IMR-90 (cell line): Measurements from ENCODE around the gene ASAP2. TPM values are rescaled to one million over a fixed set of nuclear protein-coding genes. Genes with fewer than 3 reads are reported as not detected.

Experiments
- ATAC-seq: fragments of 200-7000 bp; cut with Tn5 transposase; 2 replicates; pipeline ENCODE4 v1.9.1; 2020; ENCODE audit warnings: low read depth, mild to moderate bottlenecking, moderate library complexity
- BruUV-seq: library from RNA; stranded (reverse); fragments of 400-500 nt; replicated peaks from 2 replicates; lab custom pipeline; 2021; lab: Mats Ljungman, UMichigan
- CTCF ChIA-PET: fragments of 300-600 bp; formaldehyde crosslinking; extraction: SDS; loops from one replicate; lab custom pipeline; 2021; ENCODE audit warnings: antibody characterized with exemption; lab: Yijun Ruan, JAX
- POLR2A ChIA-PET: fragments of 300-600 bp; sonication (Branson Sonifier 250); formaldehyde crosslinking; loops from one replicate; lab custom pipeline; 2022; ENCODE audit warnings: antibody characterized with exemption; ENCODE audit not compliant: unreplicated experiment; lab: Charles Lee
- DNase-seq: peaks from one replicate; pipeline ENCODE4 v3.0.0; 2013
- H2AFZ ChIP-seq: replicated peaks from 2 replicates; pipeline ENCODE3; 2013; ENCODE audit warnings: low read length, mild to moderate bottlenecking; ENCODE audit not compliant: poor library complexity
- H2AK5ac ChIP-seq: 2 replicates; pipeline ENCODE4 v1.6.1; 2013; ENCODE audit warnings: low read depth, low read length, inconsistent platforms
- H2AK9ac ChIP-seq: replicated peaks from 2 replicates; pipeline ENCODE3; 2013; ENCODE audit warnings: mild to moderate bottlenecking, low read depth, low read length, moderate library complexity; ENCODE audit not compliant: poor library complexity
- H2BK120ac ChIP-seq: 2 replicates; pipeline ENCODE4 v1.6.1; 2013; ENCODE audit warnings: low read depth, low read length, inconsistent platforms
- H2BK15ac ChIP-seq: 3 replicates; pipeline ENCODE4 v1.6.1; 2013; ENCODE audit warnings: low read depth, low read length, inconsistent platforms
- H2BK20ac ChIP-seq: 2 replicates; pipeline ENCODE4 v1.6.1; 2013; ENCODE audit warnings: low read depth, mild to moderate bottlenecking, inconsistent platforms, low read length, moderate library complexity
- H2BK5ac ChIP-seq: 2 replicates; pipeline ENCODE4 v1.6.1; 2013; ENCODE audit warnings: mild to moderate bottlenecking, low read depth, low read length, inconsistent platforms; ENCODE audit not compliant: poor library complexity, severe bottlenecking
- H3K14ac ChIP-seq: replicated peaks from 2 replicates; pipeline ENCODE4 v1.6.1; 2013; ENCODE audit warnings: low read depth, low read length, inconsistent platforms
- H3K18ac ChIP-seq: 2 replicates; pipeline ENCODE4 v1.6.1; 2013; ENCODE audit warnings: low read depth, low read length, control low read depth
- H3K23ac ChIP-seq: 2 replicates; pipeline ENCODE4 v1.6.1; 2013; ENCODE audit warnings: low read depth, low read length, inconsistent platforms
- H3K27ac ChIP-seq: 2 replicates; pipeline ENCODE4 v1.5.1; 2013; ENCODE audit warnings: mild to moderate bottlenecking, control low read depth, low read length; ENCODE audit not compliant: insufficient read depth
- H3K27me3 ChIP-seq: 2 replicates; pipeline ENCODE4 v1.6.1; 2013; ENCODE audit warnings: low read length; ENCODE audit not compliant: control insufficient read depth, insufficient read depth
- H3K36me3 ChIP-seq: 2 replicates; pipeline ENCODE4 v1.6.1; 2013; ENCODE audit warnings: low read length, mixed read lengths; ENCODE audit not compliant: control insufficient read depth, insufficient read depth
- H3K4ac ChIP-seq: 2 replicates; pipeline ENCODE4 v1.6.1; 2013; ENCODE audit warnings: low read depth, low read length, inconsistent platforms
- H3K4me1 ChIP-seq: 2 replicates; pipeline ENCODE4 v1.6.1; 2013; ENCODE audit warnings: low read length, mixed read lengths; ENCODE audit not compliant: control insufficient read depth, insufficient read depth
- H3K4me2 ChIP-seq: 2 replicates; pipeline ENCODE4 v1.6.1; 2013; ENCODE audit warnings: low read depth, mild to moderate bottlenecking, control low read depth, low read length, moderate library complexity
- H3K4me3 ChIP-seq: 2 replicates; pipeline ENCODE4 v1.5.1; 2013; ENCODE audit warnings: low read depth, mild to moderate bottlenecking, control low read depth, low read length, moderate library complexity; ENCODE audit not compliant: insufficient read depth
- H3K56ac ChIP-seq: 2 replicates; pipeline ENCODE4 v1.6.1; 2013; ENCODE audit warnings: low read length, inconsistent platforms; ENCODE audit not compliant: insufficient read depth; ENCODE audit errors: extremely low read depth
- H3K79me1 ChIP-seq, 2 experiments: 2 replicates each; pipeline ENCODE4 v1.6.1; 2013; ENCODE audit warnings: low read length in 2 of 2, inconsistent platforms in 1 of 2, low read depth in 1 of 2
- H3K9ac ChIP-seq: 2 replicates; pipeline ENCODE4 v1.6.1; 2013; ENCODE audit warnings: low read depth, low read length, control low read depth
- H3K9me1 ChIP-seq: 2 replicates; pipeline ENCODE4 v1.6.1; 2013; ENCODE audit warnings: low read length, inconsistent platforms; ENCODE audit not compliant: insufficient read depth
- H3K9me3 ChIP-seq: 2 replicates; pipeline ENCODE4 v1.6.1; 2013; ENCODE audit warnings: low read length; ENCODE audit not compliant: control insufficient read depth, insufficient read depth
- H4K20me1 ChIP-seq: 2 replicates; pipeline ENCODE4 v1.6.1; 2013; ENCODE audit warnings: low read length, inconsistent platforms; ENCODE audit not compliant: insufficient read depth
- H4K5ac ChIP-seq: 2 replicates; pipeline ENCODE4 v1.6.1; 2013; ENCODE audit warnings: mild to moderate bottlenecking, low read depth, low read length, control low read depth
- H4K8ac ChIP-seq, 2 experiments: 2 replicates each; pipeline ENCODE4 v1.6.1; 2013; ENCODE audit warnings: low read depth in 2 of 2, low read length in 2 of 2, control low read depth in 1 of 2, inconsistent platforms in 1 of 2
- H4K91ac ChIP-seq: 2 replicates; pipeline ENCODE4 v1.6.1; 2013; ENCODE audit warnings: low read depth, low read length, inconsistent platforms; ENCODE audit not compliant: insufficient read depth
- BHLHE40 ChIP-seq: fragments of 150-350 bp; IDR thresholded peaks from 2 replicates; pipeline ENCODE4 v1.6.1; 2016; ENCODE audit warnings: mild to moderate bottlenecking, low read depth, low read length
- CEBPB ChIP-seq: IDR thresholded peaks from 2 replicates; pipeline ENCODE4 v1.6.1; 2012; ENCODE audit warnings: low read depth, low read length, improper control_type of control experiment
- CHD1 ChIP-seq: IDR thresholded peaks from 2 replicates; pipeline ENCODE4 v1.6.1; 2012; ENCODE audit warnings: low read depth, low read length, improper control_type of control experiment
- CTCF ChIP-seq: conservative IDR thresholded peaks from 2 replicates; pipeline ENCODE4 v1.5.1; 2012; ENCODE audit warnings: mild to moderate bottlenecking, low read depth, low read length, improper control_type of control experiment
- ELK1 ChIP-seq: fragments of 150-350 bp; IDR thresholded peaks from 2 replicates; pipeline ENCODE4 v1.6.1; 2016; ENCODE audit warnings: low read depth, mild to moderate bottlenecking, low read length, moderate library complexity, borderline replicate concordance
- FOS ChIP-seq: fragments of 150-350 bp; IDR thresholded peaks from 2 replicates; pipeline ENCODE4 v1.6.1; 2016; ENCODE audit warnings: low read depth, low read length
- MAFK ChIP-seq: IDR thresholded peaks from 2 replicates; pipeline ENCODE4 v1.6.1; 2012; ENCODE audit warnings: low read depth, low read length, improper control_type of control experiment
- MAZ ChIP-seq: IDR thresholded peaks from 2 replicates; pipeline ENCODE4 v1.6.1; 2012; ENCODE audit warnings: low read depth, mild to moderate bottlenecking, low read length, improper control_type of control experiment, moderate library complexity, borderline replicate concordance
- MXI1 ChIP-seq: IDR thresholded peaks from 2 replicates; pipeline ENCODE4 v1.6.1; 2012; ENCODE audit warnings: low read depth, mild to moderate bottlenecking, low read length, moderate library complexity, borderline replicate concordance
- POLR2A ChIP-seq: IDR thresholded peaks from 2 replicates; pipeline ENCODE4 v1.6.1; 2012; ENCODE audit warnings: mild to moderate bottlenecking, low read depth, low read length
- RCOR1 ChIP-seq: IDR thresholded peaks from 2 replicates; pipeline ENCODE4 v1.6.1; 2012; ENCODE audit warnings: mild to moderate bottlenecking, low read length, improper control_type of control experiment; ENCODE audit not compliant: insufficient replicate concordance
- RFX5 ChIP-seq: IDR thresholded peaks from 2 replicates; pipeline ENCODE4 v1.8.0; 2012; ENCODE audit warnings: low read depth, mild to moderate bottlenecking, low read length, moderate library complexity
- SMC3 ChIP-seq: fragments of 150-350 bp; IDR thresholded peaks from 2 replicates; pipeline ENCODE4 v1.6.1; 2016; ENCODE audit warnings: low read depth, mild to moderate bottlenecking, antibody characterized with exemption, low read length, moderate library complexity
- USF2 ChIP-seq: fragments of 150-350 bp; IDR thresholded peaks from 2 replicates; pipeline ENCODE4 v1.6.1; 2017; ENCODE audit warnings: mild to moderate bottlenecking, antibody characterized with exemption, low read length, low read depth
- WGBS, 2 experiments: methylation state at CpG; one replicate each; pipeline versions ENCODE4 v1.1.5 to v1.1.7; 2013; ENCODE audit warnings: missing lambda C conversion rate in 2 of 2; ENCODE audit not compliant: insufficient read length in 1 of 2; ENCODE audit errors: extremely low coverage in 2 of 2; 5-methylcytosine and 5-hydroxymethylcytosine counted together
- dilution Hi-C: fragments of 300-500 bp; cut with HindIII; formaldehyde crosslinking; loops from one replicate; pipeline ENCODE4 v1.14.3; 2018; ENCODE audit warnings: low sequenced_read_pairs; ENCODE audit not compliant: unreplicated experiment
- in situ Hi-C: fragments of 300-500 bp; cut with MboI; formaldehyde crosslinking; loops from 3 replicates; pipeline ENCODE4 v1.14.3; 2019; ENCODE audit warnings: low sequenced_read_pairs, inconsistent platforms, mixed read lengths
- intact Hi-C: fragments of 100-400 bp; cut with micrococcal nuclease; formaldehyde crosslinking; loops from 2 replicates; pipeline ENCODE4 v1.10.0; 2022
- polyA plus RNA-seq, 3 experiments: library from polyadenylated mRNA; depleted of rRNA; stranded (reverse); fragments of >200 nt; gene quantifications; 2 replicates each; pipeline ENCODE4 v1.2.3, GENCODE V29; 2012; ENCODE audit warnings: low replicate concordance in 1 of 3
- total RNA-seq: library from RNA; depleted of rRNA; stranded (reverse); fragments of >200 nt; gene quantifications from 2 replicates; pipeline ENCODE4 v1.2.3, GENCODE V29; 2012

Gene ASAP2
- total and polyA plus RNA-seq, 2 of the 4 experiments (the other 2 are of a cell fraction): 19.7 to 28.1 TPM

- dilution Hi-C loops: no loop called here
- H2BK20ac ChIP-seq: no peak overlapping the region
- H3K4ac ChIP-seq: no peak overlapping the region
- no peak overlapping the region for H3K18ac ChIP-seq
- H3K9me1 ChIP-seq: no peaks in the 10 kb centered on the region
- H2BK5ac ChIP-seq: no peak overlapping the region
- no peak overlapping the region for H2BK120ac ChIP-seq
- H3K4me1 ChIP-seq: no peaks in the 10 kb centered on the region
- intact Hi-C loops: no loop called here
- H3K14ac ChIP-seq: no peak overlapping the region
- H2AFZ ChIP-seq: no peak overlapping the region
- H3K9ac ChIP-seq: no peak overlapping the region
- no peaks in the 10 kb centered on the region for H3K9me3 ChIP-seq
- no peak overlapping the region for H3K4me3 ChIP-seq
- in situ Hi-C loops: no loop called here
- H3K27me3 ChIP-seq: no peaks in the 10 kb centered on the region
- no TSS peak for BruUV-seq
- WGBS, 2 experiments: no CpG with 5 or more reads among the region's 1 CpG
- H2BK15ac ChIP-seq: no peak overlapping the region
- H3K79me1 ChIP-seq: no peaks in the 10 kb centered on the region
- no peak overlapping the region for H3K23ac ChIP-seq
- no peak overlapping the region for H3K4me2 ChIP-seq
- ChIA-PET POLR2A (no interaction called here), CTCF (interaction anchor here (0.7 kb wide), 1 partner anchor 10 kb away, joined by 3 read pairs; no protein-coding TSS in a partner anchor)
- TF ChIP-seq SMC3: no peak
- TF ChIP-seq RCOR1: no peak
- TF ChIP-seq USF2: no peak
- TF ChIP-seq BHLHE40: no peak
- TF ChIP-seq FOS: no peak
- no peak for TF ChIP-seq MAFK
- no peak for TF ChIP-seq POLR2A
- TF ChIP-seq RFX5: no peak
- TF ChIP-seq ELK1: no peak
- TF ChIP-seq CHD1: no peak
- no peak for TF ChIP-seq CEBPB
- TF ChIP-seq MAZ: no peak
- no peak for TF ChIP-seq MXI1
- no peak for TF ChIP-seq CTCF
- H2AK5ac ChIP-seq: no peak overlapping the region
- peaks cover 27% of the 10 kb centered on the region for H3K36me3 ChIP-seq
- no peak overlapping the region for H4K8ac ChIP-seq
- H4K20me1 ChIP-seq: no peaks in the 10 kb centered on the region
- no peak for DNase-seq
- H4K91ac ChIP-seq: no peak overlapping the region
- no peak overlapping the region for H2AK9ac ChIP-seq
- no peak overlapping the region for H3K27ac ChIP-seq
- ATAC-seq: no peak
- no peak overlapping the region for H4K5ac ChIP-seq
- no peak overlapping the region for H3K56ac ChIP-seq
These were observed 244.6 kb downstream of the ASAP2 start for GRCh38 chr2:9451231-9451630.
